Measurements from ENCODE around the gene HOXD12.

DNA sequence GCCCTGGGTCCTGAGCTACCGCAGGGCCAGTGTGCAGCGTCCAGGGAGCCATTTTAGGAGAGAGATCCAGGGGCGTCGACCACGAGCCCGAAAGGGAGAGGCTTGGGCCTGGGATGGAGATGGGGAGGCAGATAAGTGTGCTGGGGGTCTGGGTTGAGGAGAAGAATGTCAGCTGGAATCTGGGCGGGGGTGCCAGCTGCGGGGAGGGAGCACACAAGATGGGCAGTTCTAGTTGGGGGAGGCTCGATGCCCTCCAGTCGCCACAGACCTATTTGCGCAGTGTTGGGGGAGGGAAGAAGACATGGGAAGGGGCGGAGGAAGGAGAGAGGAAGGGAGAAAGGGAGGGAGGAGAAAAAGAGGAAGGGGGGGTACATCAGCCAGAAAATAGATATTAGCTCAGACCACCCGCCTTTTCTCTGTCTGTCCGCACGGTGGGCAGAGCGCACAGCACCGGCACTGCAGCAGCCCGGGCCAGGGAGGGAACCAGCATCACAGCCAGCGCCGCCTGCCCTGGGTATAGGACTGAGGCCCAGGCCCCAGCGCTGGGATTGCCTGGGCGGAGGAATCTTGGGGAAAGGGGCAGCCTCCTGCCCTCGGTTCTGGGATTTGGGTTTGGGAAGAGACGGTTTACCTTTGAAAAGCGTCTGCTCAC is 5.6 kb downstream of the HOXD12 start:
- TF ChIP-seq CTCF (IDR thresholded peaks at IDR 0.05) = no peak
- no peak for TF ChIP-seq POLR2AphosphoS5 (IDR thresholded peaks at IDR 0.05; ENCODE audit: low read depth, low read length)
- TF ChIP-seq REST (IDR thresholded peaks at IDR 0.05; ENCODE audit: insufficient read depth in 1 of 2, low read depth in 2 of 2, low read length in 1 of 2) = no peak
- TF ChIP-seq SIN3A (IDR thresholded peaks at IDR 0.05; ENCODE audit: borderline replicate concordance, insufficient read depth, low read depth, low read length) = no peak

Measured in Panc1 (cell line).